HG02588 (cell line): ENCODE results near the gene HECTD4.
"Not testable (repeated sequence)": the region's sequence is repeated elsewhere in the genome, so short reads cannot be mapped to it uniquely, and the experiment has no call there.

ENCODE experiments used
- ATAC-seq: cut with Tn5 transposase; IDR thresholded peaks from one replicate; pipeline ENCODE4 v1.9.1; 2021; ENCODE audit warnings: mild to moderate bottlenecking, moderate library complexity; ENCODE audit not compliant: unreplicated experiment

Gene HECTD4

GRCh38 chr12:112275836-112276235 is 106.4 kb downstream of the HECTD4 start:
- ATAC-seq, result no peak

DNA sequence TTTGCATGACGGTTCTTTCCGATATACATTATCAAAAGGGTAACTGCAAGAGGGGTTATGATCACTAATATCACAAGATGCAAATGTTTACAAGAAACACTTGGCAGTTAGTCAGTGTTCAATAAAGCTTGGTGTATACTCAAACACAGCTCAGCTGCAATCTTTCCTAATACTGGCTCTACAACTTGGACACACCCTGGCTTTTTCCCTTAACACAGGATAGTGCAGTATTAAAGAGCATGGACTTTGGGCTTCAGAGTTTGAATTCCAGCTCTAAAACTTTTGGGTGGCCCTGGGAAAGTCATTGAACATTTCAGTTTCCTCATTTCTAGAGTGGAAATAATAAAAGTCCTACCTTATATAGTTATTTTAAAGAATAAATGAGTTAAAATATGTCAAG is 107.0 kb downstream of the HECTD4 start:
- no peak for ATAC-seq

- ATAC-seq, result no peak
These were observed 111.6 kb downstream of the HECTD4 start for GRCh38 chr12:112270673-112271072.

DNA sequence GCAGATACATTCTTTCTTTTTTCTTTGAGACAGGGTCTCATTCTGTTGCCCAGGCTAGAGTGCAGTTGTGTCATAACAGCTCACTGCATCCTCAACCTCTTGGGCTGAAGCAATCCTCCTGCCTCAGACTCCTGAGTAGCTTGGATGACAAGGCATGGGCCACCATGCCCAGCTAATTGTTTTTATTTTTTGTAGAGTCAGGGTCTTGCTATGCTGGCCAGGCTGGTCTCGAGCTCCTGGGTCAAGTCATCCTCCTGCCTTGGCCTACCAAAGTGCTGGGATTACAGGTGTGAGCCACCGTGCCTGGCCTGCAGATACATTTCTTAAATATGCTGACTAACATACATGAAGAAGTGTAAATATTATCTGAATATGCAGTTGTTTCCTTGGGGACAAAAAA is 115.8 kb downstream of the HECTD4 start:
- ATAC-seq, result no peak

- no peak for ATAC-seq
These were observed 120.7 kb downstream of the HECTD4 start for GRCh38 chr12:112261559-112261958.

DNA sequence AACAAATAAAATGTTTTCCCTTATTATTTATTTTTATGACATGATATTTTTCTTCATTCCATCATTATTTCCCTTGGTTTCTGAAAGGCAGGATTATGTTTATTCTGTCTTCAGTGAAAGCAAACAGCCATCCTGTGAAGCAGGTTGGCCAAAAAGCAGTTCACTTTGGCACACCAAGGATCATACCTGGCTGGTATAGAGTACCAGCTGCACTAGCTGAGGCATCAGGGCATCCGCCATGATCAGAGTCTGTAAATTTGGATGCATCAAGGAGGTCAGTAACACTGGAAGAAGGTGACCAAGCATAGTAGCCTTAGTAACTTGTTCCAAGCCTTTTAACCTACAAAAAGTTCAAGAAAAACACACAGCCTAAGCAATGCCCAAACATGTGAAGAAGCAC is 123.3 kb downstream of the HECTD4 start:
- ATAC-seq, result no peak

DNA sequence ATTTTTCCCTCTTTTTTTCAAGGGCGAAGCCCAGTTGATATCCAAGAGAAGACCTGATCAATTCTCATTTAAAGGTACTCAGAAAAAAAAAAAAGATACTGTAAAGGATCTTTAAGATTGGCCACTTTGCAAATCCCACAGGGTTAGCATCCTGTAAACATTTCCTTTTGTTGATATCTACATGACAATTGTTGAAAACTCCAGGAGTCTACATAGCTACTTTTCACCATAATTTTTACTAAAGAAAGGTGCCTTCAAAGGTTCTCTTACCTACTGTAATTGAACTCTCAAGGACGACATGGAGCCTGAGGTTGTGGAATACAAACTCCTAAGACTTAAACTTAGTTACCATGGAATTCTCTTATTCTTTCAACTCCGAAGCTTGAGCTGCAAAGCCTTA is 125.5 kb downstream of the HECTD4 start:
- ATAC-seq, result no peak

DNA sequence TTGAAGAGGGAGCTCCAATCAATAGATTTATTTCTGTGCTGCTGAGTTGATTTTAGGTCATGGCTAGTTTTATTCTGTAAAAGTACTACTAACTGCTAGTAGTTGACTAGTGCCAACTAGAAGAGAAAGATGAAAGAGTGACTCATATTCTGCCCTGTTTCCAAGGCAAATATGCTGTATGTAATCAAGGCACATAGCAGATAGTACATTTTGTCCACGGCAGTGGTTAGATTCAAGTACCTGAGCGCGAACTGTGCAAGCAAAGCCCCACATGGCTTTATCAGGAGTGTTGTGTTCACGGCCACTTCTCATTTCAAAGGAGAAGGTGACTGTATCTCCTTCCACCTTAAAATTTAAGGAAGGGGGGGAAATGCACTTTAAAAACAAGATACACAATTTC is 130.0 kb downstream of the HECTD4 start:
- ATAC-seq, result no peak

GRCh38 chr12:112244902-112245301 is 137.3 kb downstream of the HECTD4 start:
- ATAC-seq, result not testable (repeated sequence)

- ATAC-seq, result no peak
These were observed 138.7 kb downstream of the HECTD4 start for GRCh38 chr12:112243255-112244110.

GRCh38 chr12:112241176-112241575 is 141.1 kb downstream of the HECTD4 start:
- ATAC-seq, result no peak

GRCh38 chr12:112239881-112240280 is 142.3 kb downstream of the HECTD4 start:
- ATAC-seq, result no peak

GRCh38 chr12:112239020-112239419 is 143.2 kb downstream of the HECTD4 start:
- no peak for ATAC-seq

DNA sequence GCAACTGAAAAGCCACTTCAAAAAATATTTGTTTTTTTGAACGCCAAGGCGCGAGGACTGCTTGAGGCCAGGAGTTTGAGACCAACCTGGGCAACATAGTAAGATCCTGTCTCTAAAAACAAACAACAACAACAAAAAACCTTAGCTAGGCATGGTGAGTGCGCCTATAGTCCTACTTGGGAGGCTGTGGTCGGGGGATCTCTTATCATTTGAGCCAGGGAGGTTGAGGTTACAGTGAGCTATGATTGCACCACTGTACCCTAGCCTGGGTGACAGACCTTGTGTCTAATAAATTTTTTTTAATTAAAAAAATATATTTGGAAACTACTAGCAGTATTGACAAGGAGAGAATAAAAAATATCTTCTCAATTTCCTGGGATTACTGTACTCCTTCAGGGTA is 143.8 kb downstream of the HECTD4 start:
- no peak for ATAC-seq

GRCh38 chr12:112236786-112237185 is 145.4 kb downstream of the HECTD4 start:
- no peak for ATAC-seq

GRCh38 chr12:112236386-112236785 is 145.8 kb downstream of the HECTD4 start:
- no peak for ATAC-seq

GRCh38 chr12:112234303-112234702 is 147.9 kb downstream of the HECTD4 start:
- ATAC-seq, result no peak

DNA sequence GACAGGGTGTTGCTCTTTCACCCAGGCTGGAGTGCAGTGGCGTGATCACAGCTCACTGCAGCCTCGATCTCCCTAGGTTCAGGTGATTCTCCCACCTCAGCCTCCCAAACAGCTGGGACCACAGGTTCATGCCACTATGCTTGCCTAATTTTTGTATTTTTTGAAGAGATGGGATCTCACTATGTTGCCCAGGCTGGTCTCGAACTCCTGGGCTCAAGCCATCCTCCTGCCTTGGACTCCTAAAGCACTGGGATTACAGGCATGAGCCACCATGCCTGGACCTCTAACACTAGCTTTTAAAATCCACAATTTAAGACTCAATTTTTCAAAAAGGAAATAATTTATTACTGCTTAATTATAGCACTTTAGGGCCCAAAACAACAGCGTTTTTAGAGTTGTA is 149.0 kb downstream of the HECTD4 start:
- ATAC-seq, result no peak

DNA sequence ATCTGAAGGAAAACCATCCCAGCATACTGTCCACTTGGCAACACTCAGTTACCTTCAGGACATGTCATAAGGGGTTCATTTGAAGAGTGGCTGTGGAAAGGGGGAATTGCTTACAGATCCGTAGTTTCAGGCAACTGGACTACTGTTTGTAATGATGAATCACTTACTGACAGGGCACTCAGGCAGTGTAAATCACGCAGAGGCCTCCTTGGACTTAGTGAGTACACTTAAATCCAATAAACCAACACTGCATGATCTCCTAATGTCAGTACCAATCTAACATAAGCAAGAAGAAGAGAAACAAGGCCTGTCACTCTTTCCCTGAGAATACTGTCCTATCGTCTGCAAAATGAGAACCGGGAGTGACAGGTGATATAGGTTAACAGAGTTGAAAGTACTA is 152.1 kb downstream of the HECTD4 start:
- no peak for ATAC-seq

- no peak for ATAC-seq
These were observed 155.5 kb downstream of the HECTD4 start for GRCh38 chr12:112226768-112227167.

DNA sequence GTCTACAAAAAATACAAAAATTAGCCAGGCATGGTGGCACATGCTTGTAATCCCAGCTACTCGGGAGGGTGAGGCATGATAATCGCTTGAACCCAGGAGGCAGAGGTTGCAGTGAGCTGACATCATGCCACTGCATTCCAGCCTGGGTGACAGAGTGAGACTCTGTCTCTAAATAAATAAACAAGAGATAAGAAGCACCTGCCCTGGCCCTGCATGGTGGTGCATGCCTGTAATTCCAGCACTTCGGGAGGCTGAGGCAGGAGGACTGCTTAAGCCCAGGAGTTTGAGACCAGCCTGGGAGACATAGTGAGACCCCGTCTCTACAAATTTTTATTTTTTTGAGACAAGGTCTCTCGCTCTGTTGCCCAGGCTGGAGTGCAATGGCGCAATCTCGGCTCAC is 161.6 kb downstream of the HECTD4 start:
- ATAC-seq, result not testable (repeated sequence)

- ATAC-seq, result no peak
These were observed 163.0 kb downstream of the HECTD4 start for GRCh38 chr12:112219195-112219594.

GRCh38 chr12:112218150-112218549 is 164.1 kb downstream of the HECTD4 start:
- no peak for ATAC-seq
